Panc1 (cell line): ENCODE data around the gene PLA1A.

Source experiments
- POLR2AphosphoS5 ChIP-seq: IDR thresholded peaks from 2 replicates; pipeline ENCODE4 v1.6.1; 2012; ENCODE audit warnings: mild to moderate bottlenecking, low read depth, low read length, moderate library complexity
- SIN3A ChIP-seq: IDR thresholded peaks from 2 replicates; pipeline ENCODE4 v1.6.1; 2012; ENCODE audit warnings: low read depth, mild to moderate bottlenecking, low read length, moderate library complexity, borderline replicate concordance; ENCODE audit not compliant: insufficient read depth
- TF ChIP-seq, protein P1 (sequence below): fragments of 450-650 bp; IDR thresholded peaks from 2 replicates; pipeline ENCODE4 v1.5.1; 2017; ENCODE audit warnings: mild to moderate bottlenecking
- TF ChIP-seq, protein P2 (sequence below), 2 experiments: IDR thresholded peaks; 2 replicates each; pipeline ENCODE4 v1.6.1; 2011 to 2012; ENCODE audit warnings: low read depth in 2 of 2, control low read depth in 1 of 2, low read length in 1 of 2, mild to moderate bottlenecking in 1 of 2, moderate library complexity in 1 of 2; ENCODE audit not compliant: insufficient read depth in 1 of 2

DNA sequence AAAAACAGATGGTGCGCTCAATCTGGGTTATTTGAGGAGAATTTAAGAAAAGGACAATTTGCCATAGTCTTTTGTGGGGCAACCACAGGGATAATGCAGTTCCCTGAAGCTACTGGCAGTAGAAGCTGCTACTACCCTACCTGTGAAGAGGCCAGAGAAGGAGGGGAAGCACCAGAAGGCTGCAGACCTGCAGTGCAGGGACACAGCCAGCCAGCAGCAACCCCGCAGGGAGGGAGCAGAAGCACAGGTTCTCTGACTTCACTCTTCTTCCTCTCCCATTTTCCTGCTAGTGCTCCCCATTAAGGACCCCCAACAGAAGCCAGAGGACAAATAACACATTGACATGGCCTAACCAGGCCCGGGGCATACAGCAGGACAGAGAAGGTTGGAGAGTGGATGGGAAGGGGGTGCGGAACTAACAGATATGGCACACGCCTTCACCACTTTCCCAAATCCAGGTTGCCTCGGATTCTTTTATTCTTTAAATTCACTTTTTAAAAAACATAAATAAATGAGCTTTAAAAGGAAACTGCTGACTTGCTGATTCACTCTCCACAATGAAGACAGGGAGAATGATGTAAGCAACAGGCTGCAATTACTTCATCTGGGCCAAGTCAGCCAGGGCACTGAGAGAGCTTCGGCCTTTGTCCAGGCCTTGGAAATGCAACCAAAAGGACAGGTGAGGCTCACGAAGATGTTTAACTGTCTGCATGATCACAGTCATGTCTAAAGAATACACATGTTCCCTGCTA, 32.6 kb downstream of the PLA1A start:
- TF ChIP-seq, protein P1, sequence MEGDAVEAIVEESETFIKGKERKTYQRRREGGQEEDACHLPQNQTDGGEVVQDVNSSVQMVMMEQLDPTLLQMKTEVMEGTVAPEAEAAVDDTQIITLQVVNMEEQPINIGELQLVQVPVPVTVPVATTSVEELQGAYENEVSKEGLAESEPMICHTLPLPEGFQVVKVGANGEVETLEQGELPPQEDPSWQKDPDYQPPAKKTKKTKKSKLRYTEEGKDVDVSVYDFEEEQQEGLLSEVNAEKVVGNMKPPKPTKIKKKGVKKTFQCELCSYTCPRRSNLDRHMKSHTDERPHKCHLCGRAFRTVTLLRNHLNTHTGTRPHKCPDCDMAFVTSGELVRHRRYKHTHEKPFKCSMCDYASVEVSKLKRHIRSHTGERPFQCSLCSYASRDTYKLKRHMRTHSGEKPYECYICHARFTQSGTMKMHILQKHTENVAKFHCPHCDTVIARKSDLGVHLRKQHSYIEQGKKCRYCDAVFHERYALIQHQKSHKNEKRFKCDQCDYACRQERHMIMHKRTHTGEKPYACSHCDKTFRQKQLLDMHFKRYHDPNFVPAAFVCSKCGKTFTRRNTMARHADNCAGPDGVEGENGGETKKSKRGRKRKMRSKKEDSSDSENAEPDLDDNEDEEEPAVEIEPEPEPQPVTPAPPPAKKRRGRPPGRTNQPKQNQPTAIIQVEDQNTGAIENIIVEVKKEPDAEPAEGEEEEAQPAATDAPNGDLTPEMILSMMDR: no peak
- no peak for TF ChIP-seq POLR2AphosphoS5
- no peak for TF ChIP-seq SIN3A
- TF ChIP-seq, protein P2, sequence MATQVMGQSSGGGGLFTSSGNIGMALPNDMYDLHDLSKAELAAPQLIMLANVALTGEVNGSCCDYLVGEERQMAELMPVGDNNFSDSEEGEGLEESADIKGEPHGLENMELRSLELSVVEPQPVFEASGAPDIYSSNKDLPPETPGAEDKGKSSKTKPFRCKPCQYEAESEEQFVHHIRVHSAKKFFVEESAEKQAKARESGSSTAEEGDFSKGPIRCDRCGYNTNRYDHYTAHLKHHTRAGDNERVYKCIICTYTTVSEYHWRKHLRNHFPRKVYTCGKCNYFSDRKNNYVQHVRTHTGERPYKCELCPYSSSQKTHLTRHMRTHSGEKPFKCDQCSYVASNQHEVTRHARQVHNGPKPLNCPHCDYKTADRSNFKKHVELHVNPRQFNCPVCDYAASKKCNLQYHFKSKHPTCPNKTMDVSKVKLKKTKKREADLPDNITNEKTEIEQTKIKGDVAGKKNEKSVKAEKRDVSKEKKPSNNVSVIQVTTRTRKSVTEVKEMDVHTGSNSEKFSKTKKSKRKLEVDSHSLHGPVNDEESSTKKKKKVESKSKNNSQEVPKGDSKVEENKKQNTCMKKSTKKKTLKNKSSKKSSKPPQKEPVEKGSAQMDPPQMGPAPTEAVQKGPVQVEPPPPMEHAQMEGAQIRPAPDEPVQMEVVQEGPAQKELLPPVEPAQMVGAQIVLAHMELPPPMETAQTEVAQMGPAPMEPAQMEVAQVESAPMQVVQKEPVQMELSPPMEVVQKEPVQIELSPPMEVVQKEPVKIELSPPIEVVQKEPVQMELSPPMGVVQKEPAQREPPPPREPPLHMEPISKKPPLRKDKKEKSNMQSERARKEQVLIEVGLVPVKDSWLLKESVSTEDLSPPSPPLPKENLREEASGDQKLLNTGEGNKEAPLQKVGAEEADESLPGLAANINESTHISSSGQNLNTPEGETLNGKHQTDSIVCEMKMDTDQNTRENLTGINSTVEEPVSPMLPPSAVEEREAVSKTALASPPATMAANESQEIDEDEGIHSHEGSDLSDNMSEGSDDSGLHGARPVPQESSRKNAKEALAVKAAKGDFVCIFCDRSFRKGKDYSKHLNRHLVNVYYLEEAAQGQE (IDR thresholded peaks at IDR 0.05; ENCODE audit: insufficient read depth in 1 of 2, low read depth in 2 of 2, low read length in 1 of 2): no peak
